Stromal cell of bone marrow (primary cell): Measurements from ENCODE around the gene SLC46A1.
"Not testable (repeated sequence)": the region's sequence is repeated elsewhere in the genome, so short reads cannot be mapped to it uniquely, and the experiment has no call there.

ENCODE experiments used
- DNase-seq: peaks from one replicate; pipeline ENCODE4 v3.0.0-alpha.2; 2012; ENCODE audit warnings: low read depth

SLC46A1 gene

DNA sequence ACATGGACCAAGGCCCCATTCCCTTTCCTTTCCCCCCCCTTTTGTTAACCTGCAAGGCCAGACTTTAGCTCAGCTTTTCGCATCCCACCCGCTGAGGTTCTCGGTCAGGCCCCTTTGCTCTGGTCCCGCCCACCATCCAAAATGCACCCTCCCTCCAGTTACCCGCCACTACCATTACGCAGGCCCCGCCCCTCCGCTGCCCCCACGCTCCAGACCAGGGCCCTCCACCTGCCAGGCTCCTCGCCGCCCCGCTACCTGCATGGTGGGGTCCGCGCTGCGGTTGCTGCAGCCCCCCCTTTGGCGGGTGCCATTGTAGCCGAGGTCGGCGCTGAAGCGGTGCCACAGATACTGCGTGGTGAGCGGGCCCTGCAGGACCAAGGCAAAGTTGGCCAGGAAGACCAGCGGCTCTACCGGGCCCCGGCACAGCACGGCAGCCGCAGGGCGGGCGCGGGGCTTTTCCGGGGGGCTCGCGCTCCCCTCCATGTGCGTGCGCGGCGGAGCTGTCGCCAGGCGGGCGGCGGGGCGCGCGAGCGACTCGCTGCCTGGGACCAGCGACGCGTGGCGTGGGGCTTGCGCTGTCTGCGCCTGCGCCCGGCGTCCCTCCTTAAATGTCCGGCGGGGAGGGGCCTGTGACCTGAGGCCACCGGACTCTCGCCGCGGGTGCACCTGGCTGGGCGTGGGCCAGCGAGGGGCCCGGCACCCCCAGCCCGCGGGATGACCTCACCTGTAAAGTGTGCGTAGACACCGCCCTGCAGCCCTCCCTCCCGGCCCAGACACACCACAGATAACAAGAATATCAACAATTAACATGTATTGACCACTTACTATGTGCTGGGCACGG lies at the start of gene SLC46A1:
TSS of gene SLC46A1 (minus strand) at position 581 of the 841 bp plus-strand sequence. CDS start at position 483, 98 bp downstream.
- no peak for DNase-seq

DNA sequence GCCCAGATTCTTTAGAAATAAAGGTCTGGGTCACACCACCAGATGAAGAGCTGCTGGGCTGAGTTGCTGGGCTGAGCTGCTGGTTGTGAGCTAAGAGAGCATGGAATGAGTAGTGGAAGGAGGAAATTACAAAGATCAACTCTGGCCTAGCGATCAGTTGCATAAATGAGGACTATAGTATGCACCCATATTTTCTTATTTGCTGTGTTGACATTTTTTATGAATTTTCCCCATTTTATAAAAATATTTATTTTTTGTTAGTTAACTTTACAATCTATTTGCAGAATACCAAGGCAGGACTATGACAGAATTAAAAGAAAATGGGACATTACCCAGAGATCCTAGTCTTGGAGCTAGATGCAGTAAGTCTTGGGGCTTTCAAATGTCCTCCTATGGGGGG lies 43.8 kb upstream of the SLC46A1 start:
- no peak for DNase-seq

DNA sequence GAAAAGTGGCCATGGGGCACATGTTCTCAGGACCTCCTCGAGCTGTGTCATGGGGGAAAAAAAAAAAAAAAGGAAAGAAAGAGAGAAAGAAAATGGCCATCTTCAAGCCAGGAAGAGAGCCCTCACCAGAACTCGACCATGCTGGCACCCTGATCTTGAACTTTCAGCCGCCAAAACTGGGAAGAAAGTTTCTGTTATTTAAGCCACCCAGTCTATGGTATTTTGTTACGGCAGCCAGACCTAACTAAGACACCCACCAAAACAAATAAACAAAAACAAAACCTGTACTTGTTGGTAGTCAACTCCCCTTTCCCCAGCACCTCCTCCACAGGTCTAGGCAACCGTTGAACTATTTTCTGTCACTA lies 41.4 kb upstream of the SLC46A1 start:
- DNase-seq = no peak

DNA sequence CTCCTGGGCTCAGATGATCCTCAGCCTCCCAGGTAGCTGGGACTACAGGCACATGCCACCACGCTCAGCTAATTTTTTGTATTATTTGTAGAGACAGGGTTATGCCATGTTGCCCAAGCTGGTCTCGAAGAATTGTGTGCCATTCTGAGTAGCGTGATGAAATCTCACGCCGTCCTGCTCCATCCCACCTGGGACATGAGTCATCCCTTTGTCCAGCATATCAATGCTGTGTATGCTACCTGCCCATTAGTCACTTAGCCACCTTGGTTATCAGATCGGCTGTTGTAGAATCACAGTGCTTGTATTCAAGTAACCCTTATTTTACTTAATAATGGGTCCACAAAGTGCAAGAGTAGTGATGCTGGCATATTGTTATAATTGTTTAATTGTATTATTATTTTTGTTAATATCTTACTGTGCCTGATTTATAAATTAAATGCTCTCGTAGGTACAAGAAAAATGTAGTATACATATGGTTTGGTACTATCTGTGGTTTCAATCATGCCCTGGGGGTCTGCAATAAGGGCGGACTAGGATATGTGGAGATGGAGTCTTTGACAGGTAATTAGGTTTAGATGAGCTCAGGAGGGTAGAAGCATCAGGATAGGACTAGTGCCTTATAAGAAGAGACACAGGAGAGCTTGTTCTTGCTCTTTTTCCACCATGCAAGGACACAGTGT lies 40.8 kb upstream of the SLC46A1 start:
- no peak for DNase-seq

DNA sequence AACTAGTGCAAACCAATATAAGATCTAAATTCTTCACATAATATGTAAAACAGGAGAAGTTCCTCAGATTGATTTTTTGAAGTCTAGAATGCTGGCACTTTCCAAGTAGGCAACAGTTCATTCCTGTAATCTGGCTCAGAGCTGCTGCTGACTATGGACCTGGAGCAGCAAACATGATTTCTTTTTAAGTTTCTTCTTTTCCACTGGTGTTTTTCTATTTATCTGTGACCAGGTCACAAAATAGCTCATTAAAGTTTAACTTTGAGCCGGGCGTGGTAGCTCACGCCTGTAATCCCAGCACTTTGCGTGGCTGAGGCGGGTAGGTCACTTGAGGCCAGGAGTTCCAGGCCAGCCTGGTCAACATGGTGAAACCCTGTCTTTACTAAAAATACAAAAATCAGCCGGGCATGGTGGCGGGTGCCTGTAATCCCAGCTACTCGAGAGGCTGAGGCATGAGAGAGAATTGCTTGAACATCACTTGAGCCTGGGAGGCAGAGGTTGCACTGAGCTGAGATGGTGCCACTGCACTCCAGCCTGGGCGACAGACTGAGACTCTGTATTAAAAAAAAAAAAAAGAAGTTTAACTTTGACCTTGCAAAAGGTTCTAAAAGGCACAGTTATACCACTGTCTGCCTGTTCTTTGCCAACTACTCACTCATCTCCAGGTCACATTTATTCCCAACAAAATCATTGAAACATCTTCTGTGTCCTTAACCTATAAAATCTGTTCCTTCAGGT lies 38.1 kb upstream of the SLC46A1 start:
- DNase-seq = no peak

DNA sequence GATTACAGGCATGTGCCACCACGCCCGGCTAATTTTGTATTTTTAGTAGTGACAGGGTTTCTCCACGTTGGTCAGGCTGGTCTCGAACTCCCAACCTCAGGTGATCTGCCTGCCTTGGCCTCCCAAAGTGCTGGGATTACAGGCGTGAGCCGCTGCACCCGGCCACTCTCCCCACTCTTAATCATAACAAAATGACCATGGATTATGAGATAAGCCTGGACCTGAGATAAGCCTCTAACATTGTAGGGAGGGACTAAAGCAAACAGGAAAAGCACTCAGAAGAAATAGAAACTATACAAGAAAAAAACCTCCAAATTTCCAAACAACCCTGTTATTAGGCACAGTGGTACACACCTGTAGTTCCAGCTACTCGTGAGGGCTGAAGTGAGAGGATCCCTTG lies 28.3 kb upstream of the SLC46A1 start:
- DNase-seq = not testable (repeated sequence)

DNA sequence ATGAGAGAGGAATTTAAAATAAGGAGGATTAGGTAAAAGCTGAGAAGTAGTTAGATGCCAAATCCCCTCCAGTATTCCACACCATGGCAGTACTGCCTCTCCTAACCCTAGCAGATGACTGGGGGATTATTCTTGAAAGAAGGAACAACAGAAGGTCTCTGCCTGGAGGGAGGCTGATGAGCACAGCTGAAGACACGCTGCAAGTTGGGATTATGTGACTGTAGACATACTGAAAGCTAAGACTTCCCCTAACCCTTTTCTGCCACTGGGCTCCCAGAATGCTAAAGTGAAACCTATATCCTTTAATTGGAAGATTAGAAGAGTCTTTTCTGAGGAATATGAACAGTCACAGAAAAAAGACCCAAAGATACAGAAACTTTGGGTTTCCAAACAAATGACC lies 27.7 kb upstream of the SLC46A1 start:
- no peak for DNase-seq

DNA sequence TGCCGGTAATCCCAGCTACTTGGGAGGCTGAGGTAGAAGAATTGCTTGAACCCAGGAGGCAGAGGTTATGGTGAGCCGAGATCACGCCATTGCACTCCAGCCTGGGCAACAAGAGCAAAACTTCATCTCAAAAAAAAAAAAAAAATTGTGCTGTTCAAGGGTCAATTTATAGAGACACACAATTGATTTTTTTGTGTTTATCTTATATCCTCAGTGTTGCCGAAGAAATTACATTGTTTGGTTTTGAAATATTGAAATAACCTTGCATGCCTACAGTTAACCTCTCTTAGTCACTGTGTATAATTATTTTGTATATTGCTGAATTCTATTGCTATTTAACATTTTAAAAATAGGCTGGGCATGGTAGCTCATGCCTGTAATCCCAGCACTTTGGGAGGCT lies 22.0 kb upstream of the SLC46A1 start:
- not testable (repeated sequence) for DNase-seq

DNA sequence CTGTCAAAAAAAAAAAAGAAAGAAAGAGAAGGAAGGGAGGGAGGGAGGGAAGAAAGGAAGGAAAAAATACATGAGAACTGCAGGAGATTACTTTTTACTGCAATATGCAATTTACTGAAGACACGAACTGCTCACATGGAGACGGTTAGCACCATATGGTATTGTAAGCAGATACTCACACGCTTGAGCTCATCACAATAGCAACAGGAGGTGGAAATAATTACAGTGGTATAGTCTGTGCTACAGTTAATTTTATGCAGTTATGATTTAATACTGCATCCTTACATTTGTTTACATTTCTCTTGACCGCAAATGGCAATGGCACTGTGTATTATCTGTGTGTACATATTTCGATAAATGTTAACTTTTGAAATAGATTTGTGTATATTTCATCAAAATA lies 21.4 kb upstream of the SLC46A1 start:
- DNase-seq = no peak

DNA sequence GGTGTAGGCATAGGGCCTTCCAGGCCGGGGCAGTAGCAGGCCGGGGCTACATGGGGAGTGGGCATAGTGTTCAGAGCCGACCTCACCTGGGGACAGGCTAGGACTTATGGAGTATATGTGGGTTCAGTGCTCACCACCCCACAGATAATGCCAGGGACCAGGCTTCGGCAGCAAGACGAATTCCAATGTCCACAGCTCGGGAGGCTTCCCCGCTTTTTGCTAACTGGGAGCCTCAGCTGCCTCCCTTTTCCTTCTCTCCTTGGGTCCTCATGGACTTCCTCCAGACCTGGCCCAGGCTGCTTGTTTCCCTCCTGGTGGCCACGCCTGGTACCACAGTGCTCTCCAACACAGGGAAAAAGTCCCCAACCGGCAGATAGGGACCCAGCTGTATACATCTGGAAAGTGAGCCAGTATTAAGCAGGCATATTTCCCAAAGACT lies 20.1 kb upstream of the SLC46A1 start:
- no peak for DNase-seq

DNA sequence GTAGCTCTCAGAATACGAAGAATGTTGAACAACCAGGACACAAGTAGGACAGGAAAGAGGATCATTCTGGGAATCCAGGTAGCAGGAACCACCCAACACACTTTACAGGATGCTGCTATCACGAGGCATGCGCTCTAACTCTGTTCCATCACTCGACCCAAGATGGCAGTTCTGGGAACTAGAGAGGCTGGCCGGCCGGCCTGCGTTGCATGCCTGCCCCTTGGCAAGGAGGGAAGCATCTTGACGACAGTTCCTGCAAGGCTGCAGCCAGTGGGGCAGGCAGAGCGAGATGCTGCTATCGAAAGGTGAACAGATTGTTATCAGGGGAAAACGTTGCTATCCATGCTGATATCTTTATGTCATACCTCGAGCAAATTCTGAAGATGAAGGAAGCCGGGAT lies 19.2 kb upstream of the SLC46A1 start:
- no peak for DNase-seq

DNA sequence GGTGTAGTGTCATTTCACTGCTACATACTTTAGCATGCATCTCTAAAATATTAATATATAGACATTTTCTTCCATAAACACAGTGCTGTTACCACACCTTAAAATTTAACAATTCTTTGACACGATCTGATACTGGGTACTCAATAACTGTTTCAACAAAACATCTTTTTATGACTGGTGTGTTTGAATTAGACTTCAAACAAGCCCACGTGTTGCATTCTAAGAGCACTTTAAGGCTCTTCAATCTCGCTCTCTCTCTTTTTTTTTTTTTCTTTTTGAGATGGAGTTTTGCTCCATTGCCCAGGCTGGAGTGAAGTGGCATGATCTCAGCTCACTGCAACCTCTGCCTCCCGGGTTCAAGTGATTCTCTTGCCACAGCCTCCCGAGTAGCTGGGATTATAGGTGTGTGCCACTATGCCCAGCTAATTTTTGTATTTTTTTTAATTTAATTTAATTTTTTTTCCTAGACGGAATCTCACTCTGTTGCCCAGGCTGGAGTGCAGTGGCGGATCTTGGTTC lies 15.8 kb upstream of the SLC46A1 start:
- DNase-seq = no peak

DNA sequence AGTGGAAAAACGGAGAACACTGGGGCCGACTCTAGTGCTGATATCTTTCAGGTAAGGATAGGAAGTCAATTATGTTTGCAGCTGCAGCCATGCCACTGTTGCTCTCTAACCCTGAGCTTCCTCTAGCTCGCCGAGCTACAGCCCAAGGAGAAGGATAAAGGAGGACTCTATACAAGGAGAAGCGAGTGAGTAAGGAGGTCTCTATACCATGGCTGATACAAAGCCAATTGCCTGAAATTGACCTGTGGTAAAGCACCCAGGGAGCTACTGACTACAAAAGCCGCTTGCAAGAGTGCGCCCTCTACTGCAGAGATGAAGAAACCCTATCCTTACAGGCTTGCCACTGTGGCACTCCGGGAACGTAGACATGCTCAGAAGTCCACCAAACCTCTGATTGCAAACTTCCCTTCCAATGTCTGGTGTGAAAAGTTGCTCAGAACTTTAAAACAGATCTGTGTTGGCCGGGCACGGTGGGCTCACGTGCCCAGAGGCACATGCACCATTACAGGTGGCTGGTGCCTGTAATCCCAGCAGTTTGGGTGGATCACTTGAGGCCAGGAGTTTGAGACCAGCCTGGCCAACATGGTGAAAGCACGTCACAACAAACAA lies 10.8 kb upstream of the SLC46A1 start:
- no peak for DNase-seq

DNA sequence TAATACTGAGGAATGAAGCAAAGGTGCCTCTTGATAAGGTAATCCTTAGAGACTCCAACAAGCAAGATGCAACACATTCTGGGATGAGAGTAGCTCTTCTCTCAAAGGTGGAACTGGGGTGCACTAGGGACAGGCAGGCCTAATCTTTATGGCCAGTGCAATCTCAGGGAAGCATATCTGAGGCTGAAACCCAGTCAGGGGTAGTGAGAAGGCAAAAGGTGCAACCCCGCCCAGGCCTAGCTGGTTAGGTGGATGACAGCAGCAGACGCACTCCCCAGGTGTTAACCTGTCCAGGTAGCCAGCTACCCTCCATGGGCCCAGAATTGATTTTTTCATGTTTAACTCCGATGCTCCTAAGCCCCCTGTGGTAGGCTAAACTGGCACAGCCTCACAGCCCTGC lies 9.9 kb upstream of the SLC46A1 start:
- DNase-seq = no peak

DNA sequence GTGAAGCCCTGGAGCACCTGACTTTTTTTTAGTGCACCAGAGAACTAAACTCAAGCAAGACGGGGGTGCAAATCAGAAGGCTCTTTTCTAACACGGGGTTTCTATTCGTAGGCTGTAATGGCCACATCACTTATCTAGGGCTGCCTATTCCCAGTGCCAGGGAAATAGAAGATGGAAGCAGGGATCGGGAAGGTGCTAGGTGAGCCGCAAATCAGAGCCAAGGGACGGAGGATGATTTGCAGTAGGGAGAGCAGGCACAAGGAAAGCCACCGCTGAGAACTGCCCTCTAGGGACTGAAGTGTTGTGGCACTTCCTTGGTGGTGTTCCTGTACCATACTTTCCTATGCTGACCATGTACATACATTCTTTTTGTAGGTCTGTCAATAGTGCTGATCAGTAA lies 7.8 kb upstream of the SLC46A1 start:
- no peak for DNase-seq

DNA sequence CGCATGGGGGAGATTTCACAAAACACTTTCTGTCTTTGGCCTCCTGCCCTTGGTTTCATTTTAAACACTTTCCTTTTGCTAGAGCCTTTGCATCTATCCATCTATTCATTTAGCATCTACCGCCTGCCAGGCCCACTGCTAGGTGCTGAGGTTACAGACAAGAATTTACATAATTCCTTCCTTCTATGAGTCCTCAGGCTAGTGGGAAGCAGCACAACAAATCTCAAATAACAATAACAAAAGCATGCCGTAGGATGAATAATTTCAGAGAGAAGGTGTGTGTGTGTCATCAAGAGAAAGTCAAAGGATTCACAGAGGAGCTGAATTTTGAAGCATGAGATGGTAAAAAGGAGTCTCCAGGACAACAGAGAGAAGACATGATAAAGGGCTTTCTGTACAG lies 6.1 kb upstream of the SLC46A1 start:
- no peak for DNase-seq

DNA sequence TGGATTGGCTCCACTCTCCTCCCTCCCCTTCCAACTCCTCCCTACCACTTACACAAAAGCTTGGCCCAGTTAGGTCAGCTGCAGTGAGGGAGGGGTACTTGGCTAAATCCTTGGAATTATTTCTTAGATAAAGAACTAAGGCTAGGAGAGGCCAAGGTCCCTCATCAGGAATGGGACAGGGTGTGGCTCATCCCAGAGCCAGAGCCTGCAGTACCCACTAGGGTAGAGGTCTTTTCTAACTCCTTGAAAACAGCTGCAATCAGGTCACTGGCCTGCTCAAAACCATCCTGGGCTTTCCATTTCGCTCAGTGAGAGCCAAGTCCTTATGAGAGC lies 1.9 kb upstream of the SLC46A1 start:
- DNase-seq = no peak

DNA sequence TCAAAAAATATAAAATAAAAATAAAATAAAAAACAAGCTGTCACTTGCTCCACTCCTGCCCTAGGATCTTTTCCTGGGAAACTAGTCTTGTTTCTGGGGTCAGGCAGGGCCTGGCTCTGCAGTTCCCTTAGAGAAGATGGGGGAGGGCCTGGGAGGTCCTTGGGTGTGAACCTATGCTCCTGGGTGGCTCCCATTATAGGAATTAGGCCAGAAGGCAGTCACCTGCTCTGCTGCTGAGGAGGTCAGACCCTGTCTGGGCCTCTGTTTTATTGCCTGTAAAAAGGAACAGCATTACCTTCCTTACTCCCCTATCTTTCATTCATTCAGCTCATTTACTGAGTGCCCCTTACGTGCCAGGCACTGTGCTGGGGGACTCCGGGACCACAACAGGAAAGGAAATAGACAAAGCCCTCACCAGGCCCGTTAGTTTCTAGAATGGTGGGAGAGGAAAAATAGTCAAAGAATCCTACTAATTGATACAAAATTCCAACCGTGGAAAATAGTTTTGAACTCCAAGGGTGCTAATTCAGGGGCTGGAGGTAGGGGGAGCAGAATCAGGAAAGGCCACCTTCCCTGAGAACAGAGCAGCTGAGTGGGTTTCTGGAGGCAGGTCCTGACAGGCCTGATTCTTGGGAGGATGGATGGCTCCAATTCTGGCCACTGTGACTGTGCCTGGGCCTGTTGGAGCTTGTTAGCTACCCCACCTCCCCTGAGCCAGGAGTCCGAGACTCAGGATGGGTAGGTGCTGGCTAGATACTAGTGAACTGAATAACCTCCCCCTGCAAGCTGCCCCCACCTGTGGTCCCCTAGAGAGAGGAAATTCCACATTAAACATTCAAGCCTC lies 1.3 kb upstream of the SLC46A1 start:
- DNase-seq = no peak

DNA sequence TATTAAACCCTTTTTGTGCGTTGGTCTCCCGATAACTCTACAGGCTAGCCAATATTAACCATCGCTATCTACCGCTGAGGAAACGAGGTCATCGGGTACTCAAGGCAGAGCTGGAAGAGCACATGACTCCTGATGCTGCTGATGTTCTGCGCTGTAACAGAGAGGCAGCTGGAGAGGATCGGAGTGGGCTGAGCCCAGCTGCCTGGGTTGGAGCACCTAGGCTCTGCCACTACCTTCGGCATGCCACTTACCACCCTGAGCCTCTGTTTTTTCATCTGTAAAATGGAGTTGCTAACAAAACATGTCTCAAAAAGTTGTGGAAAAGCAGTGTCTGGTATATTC lies 432 bp upstream of the SLC46A1 start:
- DNase-seq = no peak

DNA sequence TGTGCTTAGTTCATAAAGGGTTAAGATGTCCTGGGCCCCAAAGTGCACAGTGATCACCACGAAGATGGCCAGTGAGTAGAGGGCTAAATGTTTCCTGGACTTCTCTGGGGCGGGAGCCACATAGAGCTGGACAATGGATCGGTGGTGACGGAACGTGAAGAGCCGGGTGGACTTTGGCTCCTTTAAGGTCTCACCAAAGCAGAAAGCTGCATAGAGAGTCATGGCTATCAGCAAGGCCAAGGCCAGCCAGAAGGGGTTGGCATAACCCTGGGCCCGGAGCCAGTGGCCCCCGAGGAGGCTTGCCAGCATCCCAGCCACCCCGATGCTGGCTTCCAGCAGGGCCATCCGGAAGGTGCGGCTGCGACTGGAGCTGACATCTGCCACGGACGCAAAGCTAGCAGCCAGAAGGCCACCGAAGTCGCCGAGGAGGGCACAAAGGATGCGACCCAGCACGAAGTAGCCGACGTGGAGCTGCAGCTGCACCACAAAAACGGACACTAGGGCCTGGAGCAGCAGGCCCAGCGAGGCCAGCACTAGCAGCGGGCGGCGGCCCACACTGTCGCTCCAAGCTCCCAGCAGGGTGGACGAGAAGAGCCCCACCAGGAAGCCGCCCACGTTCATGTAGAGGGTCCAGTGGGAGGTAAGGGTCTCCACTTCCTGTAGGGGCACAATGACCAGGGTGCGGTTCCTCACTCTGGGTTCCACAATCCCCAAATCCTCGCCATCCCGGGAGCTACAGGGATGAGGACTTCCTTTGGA lies 1.0 kb downstream of the SLC46A1 start:
- DNase-seq = no peak

DNA sequence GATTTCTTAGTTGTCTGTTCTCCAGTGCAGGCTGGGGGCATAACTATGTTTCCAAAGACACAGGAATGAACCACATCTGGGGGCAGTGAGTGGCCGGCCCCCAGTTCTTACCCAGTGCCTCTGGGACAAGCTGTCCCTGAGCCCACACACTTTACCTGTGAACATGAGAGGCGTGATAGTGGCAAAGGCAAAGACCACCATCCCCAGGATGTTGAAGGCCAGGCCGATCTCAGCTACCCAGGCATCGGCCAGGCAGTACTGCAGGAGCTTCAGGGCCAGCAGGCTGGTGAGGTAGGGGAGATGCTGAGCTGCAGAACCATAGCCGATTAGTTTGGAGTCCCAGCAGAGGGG lies 1.6 kb downstream of the SLC46A1 start:
- DNase-seq = no peak
